Umbilical cord (tissue), 2 donors: ENCODE results near the gene ELMO1. TPM values are rescaled to one million over a fixed set of nuclear protein-coding genes. Genes with fewer than 3 reads are reported as not detected.
A peak's percentile ranks its signal among the peaks of the same experiment; 100 is the strongest.

Experiments used
- DNase-seq: peaks from one replicate; pipeline ENCODE4 v3.0.0-alpha.2; 2015; ENCODE audit warnings: low spot score
- total RNA-seq: library from RNA; depleted of rRNA; stranded (reverse); fragments of >200 nt; gene quantifications from one replicate; pipeline ENCODE4 v1.2.3, GENCODE V29; 2014; ENCODE audit warnings: low replicate concordance; ENCODE audit not compliant: insufficient read depth

The ELMO1 gene
- total RNA-seq, 1 donor from 2014 or later: 69.6 TPM

DNA sequence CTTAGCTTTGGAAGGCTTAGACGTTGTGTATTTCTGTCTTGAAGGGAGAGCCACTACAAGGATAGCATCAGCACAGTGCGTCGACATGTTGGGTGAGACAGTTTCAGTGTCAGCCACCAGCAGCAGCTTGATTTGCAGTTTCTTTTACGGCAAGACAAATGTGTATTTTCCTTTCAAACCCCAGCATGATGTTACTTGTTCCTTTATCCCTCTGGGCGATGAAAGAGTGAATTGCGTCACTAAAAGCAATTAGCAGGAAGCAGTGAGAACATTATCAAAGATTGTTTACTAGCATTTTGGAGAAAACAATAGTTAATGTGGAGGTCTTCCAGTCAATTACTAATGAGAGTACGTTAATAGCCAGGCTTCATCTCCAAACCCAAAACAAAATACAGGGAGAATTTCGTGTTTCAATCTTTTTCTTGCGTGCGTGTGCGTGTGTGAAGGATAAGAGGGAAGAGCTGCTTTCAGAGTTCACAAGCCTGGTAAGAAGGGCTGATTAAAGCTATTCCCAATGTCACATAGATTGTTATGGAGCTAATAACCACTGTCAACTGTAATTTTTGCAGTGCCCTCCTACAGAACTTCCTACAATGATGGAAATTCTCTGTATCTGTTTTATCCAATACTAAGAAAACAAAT is 567.3 kb downstream of the ELMO1 start:
- peak; percentile 2 for DNase-seq

DNA sequence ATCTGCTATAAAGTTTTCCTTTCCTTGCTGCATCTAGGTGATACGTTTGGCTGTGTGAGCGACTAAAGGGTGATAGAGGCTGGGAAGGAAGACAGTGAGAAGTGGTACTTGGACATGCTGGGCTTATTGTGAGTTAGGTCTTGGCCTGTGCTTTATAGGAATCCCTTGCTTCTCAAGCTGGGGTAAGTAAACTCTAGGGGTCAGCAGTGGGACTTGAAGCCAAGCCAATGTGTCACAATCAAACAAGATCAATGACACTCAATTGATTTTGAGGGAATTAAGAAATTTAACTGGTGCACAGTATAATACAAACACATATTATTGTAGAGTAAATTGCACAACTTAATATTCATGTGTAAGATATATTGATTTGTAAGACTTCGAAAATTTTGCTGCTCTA is 568.6 kb downstream of the ELMO1 start:
- no peak for DNase-seq

DNA sequence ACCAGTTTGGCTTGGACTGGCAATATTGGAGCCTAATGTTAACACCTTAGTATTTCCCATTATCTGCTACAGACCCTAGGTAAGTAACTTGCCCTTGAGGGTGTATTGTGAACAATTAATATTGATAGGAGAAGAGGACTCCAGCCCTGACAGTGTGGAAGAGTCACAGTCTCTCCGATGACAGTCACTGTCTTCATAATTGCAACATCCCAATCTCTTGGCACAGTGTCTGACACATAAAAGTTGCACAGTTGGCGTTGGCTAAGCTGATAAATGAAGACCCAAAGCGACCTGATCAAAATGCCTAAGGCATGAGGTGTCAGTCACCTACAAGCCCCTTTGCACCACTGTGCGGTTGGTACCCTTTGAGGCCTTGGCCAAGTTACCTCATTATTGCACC is 569.6 kb downstream of the ELMO1 start:
- no peak for DNase-seq

DNA sequence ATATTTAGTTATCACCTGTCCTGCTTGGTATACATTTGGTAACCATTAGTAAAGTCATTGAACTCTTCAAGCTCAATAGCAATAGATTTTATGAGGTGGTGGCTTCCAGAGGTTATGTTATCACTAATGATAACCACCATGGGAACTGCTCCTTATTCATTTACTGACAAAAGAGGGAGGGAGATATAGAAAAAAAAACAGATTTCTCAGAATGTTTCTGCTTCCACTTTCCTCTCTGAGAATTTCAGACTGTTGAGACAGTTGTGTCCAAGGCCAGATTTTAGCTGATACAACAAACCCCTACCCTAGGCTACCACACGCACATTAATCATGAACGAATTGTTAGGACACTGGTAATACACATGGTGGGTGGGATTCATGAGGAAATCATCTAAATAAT is 570.4 kb downstream of the ELMO1 start:
- no peak for DNase-seq

DNA sequence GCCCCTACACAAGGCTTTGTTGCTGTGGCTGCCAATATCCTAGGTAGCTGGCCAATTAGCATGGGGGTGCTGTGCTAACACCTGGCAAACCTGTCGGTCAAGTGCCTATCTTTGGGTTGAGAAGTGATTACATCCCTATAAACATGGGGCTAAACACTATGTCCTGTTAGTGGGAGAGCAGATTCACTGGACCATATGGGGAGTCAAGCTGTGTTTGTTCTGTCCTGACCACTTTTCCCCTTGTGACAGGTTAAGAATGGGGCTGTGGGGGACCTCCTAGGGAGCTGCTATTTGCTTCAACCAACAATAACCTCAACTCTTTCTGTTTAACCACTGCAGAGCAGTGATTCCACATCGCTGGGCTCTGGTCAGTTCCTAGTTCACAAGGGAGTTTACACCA is 572.9 kb downstream of the ELMO1 start:
- DNase-seq: no peak

DNA sequence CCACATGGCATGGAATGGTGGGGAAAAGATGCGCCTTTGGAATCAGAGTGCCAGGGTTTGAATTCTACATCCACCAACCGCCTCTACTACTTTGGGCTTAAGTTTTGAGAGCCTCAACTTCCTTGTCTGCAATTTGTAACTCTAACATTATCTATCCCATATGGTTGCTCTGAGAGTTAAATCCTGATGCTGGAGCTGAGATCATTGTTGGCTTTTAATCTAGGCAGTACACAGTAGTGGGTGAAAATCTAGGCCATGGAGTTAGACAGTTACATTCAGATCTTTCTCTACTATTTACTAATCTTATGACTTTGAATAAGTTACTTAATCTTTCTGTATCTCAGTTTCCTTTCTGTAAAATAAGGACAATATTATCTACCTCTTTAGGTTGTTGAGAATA is 574.6 kb downstream of the ELMO1 start:
- DNase-seq: no peak

DNA sequence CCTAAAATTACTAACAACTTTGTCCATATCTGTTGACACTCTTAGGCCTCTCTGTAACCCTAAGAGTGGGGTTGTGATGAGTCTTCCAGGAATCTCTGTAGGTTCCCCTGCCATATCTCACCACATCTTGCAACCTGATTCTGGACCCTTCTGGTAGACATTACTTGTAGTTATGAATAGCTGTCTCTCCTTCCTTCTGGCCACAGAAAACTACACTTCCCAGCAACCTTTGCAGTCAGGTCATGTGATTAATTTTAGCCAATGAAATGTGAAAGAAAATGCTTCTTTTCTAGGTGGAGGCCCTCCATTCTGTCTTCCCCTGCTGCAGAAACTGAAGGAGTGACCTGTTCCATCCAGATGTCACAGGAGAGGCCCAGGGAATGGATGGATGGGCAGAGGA is 576.8 kb downstream of the ELMO1 start:
- no peak for DNase-seq

DNA sequence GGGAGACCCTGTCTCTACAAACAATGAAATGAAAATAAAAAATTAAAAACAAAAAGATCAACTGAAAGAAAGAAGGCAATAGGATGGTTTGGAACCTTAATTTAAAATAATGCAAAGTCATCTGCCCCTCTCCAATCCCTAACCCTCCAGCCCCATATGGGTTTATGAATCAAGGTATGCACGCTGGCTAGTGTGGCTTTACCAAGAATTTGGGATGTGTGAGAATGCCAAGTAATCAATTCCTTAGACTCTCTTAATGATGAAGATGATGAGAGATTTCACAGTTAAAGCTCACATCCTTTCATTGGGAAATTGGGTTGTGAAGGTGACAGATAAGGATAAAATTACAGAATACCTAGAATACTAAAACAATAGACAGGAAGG is 577.3 kb downstream of the ELMO1 start:
- DNase-seq: no peak

DNA sequence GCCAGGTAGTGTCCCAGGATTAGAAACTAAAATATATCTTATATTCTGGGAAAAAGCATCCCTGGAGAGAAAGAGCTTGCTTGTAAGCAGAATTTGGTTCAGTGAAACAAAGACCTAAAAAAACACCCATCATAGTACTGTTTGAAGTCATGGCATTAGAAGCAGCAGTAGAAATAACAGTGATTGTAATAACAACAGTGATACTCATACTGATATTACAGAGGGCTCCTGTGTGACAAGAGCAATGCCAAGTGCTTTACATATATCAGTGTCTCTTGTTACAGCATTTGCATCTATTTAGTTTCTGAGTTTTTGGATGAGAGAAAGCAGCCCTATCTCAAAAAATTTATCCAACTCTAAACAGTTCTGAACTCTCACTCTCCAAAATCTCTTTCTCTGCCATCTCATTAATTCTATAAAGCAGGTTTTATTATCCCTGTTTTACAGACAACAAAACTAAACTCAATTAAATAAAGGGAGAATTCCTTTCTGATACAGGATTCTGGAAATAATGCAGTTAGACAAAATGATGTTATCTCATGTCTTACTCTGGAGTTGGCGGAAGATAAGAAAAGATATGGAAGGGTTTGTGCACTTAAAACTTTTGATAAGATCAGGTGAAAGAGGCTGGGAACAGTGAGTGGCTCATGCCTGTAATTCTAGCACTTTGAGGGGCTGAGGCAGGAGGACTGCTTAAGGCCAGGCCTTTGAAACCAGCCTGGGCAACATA is 577.9 kb downstream of the ELMO1 start:
- no peak for DNase-seq

DNA sequence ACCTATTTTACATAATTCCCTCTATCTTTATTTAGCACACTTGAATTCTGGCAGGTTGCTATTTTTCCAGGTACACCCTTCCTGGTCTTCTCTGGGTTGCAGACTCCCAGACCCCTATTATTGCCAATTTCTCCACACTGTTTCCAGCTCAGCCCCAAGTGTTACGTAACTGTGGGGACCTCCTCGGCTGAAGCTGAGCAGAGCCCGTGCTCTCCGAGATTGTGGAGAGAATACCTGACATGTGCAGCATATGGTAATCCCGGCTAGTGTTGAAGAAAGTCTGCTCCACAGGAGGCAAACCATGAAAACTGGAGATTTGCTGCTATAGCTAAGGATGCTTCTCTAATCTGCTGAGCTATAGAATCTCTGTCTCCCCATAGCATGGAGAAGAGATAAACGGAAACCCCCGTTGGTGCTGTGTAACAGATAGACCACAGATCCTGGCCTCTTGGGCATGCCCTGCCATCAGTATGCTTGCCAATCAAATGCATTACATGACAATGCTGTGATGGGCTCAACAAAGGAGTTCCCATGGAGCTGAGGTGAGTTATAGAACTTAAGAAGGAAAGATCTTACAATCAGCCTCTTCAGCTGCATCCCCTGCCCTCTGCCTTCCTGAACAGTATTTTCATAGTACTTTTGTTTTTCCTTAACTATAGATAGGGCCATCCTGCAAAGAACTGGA is 579.8 kb downstream of the ELMO1 start:
- DNase-seq: no peak

DNA sequence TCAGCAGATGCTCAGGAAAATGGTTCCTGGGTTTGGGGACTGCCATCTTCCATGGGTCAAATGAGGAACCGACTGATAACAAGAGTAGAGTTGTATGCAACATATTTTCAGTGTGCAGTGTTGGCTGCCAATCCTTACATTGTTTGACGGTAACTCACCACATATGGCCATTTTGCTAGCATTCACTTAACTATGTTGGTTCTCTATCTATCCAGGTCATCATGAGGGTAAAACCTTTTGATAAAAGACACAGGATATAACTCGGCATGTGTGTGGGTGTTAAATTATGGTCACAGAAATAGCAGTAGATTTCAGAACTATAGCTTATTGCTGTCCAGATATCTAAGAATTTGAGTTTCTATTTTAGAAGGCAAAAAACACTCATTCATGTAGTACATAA is 583.6 kb downstream of the ELMO1 start:
- no peak for DNase-seq

DNA sequence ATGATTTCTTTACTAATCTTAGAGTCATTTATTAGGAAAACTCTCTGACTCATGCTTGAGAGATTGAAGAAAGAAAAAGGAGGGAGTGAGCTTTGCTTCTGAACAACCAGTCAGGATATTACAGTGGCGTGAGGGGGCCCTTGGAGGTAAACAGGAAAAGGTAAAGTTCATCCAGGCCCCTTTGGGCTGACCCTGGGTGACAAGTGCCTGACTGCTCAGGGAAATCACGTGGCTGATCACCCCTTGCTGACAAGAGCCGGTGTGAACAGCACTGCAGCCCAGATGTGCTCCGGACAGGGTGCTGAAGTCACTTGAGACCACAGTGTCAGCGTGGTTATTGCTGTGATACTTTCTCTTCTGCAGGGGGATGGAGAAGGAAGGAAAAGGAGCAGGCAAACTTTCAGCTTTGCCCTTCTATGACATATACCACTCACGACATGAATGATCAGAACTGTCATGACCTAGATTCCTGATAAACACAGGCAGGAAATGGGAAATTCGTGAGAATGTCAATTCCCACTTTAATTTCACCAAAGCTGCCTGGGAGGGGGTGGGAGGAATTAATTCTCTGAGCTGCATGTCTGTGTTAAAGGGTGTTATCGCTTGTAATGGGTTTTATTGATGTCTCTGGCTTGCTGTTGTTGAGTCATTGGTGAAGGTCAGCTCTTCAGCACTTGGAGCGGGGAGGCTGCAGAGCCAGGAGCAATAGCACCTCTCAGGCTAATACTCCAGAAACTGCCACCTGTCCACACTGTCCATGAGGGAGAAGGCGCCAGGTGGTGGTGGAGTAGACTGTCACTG is 584.6 kb downstream of the ELMO1 start:
- no peak for DNase-seq

DNA sequence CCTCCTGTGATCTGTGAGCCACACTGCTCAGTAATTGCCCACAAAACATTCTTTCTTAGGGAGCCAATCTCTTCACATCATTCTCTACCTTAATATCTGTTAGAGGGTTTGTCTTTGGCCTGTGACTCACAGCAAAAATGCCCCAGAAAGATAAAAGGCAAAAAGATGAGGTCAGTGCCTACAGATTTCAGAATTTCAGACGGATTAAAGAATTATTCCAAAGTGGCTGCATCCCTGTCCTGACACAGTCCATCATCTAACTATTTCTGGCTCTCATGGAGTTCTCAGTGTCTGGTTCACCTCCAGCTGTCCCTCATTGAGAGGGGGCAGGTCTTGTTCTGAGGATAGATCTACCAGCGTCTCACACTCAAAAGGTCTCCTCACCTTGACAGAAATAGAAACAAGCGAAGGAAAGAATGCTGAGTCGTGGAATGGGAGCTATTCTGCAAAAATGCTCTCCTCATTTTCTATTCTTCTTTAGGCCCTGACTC is 585.8 kb downstream of the ELMO1 start:
- no peak for DNase-seq

DNA sequence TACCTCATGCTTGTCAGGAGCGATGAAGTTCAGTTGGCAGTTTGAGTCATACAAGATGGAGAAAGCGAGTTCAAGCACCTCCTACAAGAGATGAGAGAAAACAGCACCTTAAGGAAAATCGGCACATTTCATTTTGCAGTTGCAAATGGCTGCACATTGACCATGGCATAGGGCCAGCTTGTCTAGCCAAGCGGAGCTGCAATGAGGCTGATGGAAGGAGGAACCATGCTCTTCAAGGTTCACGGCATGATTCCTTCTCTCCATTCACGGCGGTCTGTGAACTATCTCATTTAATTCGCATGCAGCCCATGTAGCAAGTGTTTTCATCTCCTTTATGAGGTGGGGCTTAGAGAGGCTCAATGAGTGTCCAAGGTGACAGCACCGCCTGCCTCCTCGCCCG is 587.0 kb downstream of the ELMO1 start:
- DNase-seq: no peak

DNA sequence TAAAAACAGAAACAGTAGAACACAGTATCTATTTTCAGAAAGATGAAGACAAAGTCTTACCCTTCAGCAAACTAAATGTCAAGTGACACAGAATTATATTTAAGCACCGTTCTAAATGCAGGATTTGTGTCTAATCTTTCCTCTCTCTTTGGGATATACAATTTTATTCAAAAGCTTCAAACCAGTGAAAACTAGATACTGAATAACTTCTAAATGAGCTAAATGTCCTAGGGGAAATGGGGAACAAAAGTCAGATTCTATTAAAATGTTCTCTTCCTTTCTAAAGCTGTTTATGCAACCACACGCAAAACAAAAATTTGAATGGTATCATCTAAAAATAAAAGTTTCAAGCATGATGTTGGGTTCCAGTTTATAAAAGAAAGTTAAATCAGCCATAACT is 588.0 kb downstream of the ELMO1 start:
- DNase-seq: peak; percentile 11

DNA sequence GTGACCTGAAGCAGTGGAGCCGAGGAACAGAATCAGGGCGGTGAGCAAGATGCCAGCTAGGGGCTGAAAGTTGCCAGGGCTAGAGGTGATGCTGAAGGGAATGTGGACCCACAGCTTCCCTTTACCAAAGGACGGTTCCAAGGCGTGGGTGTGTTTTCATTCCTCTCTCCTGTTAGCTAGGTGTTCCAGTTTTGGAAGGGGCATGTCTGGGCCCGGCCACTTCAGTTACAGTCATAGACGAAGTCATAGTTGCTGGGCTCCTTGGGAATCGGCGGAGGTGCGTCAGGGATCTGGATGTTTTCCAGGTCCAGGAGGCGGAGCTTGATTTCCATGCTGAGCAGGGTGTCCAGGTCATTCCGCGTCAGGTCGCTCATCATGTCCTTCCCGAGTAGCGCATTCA is 593.3 kb downstream of the ELMO1 start:
- no peak for DNase-seq

DNA sequence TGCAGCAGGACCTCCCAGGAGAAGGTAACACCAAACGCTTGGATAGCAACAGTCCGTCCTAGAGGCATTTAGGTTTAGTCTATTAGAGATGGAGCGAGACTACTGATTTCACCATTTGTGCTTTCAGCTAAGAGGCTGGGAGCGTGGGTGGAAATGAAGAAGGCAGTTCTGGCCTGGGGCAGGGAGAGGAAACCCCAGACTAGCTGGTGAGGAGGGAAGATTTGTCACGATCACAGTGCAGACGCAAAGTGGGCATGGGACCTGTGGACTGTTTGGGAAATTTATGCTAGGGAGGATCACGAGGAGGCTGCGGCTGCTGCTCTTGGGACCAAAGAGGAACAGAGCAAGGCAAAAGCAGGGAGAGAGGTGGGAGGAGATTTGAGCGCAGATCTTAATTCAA is 594.0 kb downstream of the ELMO1 start:
- no peak for DNase-seq

DNA sequence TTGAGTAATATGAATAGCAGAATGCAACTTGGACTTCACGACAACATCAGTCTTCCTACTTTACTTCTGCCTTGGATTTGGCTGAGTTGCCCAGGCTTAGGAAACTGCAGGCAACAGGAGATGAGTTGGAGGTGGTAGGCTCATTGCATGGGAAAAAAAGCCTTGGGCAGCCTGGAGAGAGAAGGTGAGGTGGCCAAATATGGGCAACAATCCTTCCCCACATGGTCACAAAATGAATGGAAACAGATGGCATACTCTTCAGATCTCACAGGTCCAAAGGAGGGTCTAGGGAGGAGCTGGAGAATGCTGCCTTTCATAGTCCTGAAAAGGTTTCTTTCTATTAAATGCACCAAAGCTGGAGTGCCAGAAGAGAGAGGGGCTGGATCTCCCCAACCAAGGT is 595.7 kb downstream of the ELMO1 start:
- no peak for DNase-seq

DNA sequence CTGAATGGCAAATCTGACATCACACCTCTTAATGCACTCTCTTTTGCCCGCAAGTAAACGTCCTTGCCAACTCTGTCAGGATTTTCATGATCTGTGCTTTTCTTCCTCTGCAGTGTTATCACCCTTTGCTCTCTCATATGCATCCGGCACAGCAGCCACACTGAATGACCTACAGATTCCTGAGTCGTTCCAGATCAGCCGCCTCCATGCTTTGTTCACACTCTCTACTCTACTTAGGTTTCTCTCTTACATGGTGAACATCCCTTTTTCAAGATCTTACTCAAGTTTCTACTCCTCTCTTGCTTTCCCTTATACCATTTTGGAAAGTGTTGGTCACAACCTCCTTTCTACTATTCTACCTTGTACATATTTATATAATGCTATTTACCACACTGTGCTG is 596.6 kb downstream of the ELMO1 start:
- no peak for DNase-seq

DNA sequence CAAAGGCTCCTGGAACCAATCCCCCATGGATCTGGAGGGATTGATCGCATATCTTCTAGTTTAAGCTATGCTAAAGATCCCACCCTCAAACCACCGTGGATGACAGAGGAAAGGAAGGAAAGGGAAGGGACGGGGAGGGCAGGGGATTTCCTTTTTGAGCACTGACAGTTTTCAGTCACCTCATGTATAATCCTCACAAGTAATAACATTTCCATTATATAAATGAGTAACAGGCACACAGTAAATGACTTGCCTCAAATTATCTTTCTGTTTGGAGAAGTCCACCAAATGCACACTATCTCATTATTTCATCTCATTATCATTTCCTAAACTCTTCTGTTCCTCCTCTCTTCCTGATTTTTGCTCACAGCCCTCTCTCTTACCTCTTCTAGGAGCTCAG is 597.3 kb downstream of the ELMO1 start:
- no peak for DNase-seq

DNA sequence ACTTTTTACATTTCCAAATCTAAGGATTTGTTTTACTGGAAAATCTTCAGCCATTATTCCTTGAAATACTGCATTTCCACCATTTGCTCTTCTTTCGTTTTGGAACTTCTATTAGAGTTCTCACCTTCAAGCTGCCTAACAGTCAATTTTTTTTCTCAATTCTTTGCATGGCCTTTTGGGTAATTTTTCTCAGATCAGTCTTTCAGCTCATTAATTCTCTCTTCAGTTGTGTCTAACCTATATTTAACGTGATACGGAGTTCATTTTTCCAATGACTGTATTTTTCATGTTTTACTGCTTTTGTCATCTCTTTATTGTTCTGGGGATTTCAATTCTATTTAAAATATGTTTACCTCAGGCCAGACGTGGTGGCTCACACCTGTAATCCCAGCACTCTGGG is 600.7 kb downstream of the ELMO1 start:
- no peak for DNase-seq

DNA sequence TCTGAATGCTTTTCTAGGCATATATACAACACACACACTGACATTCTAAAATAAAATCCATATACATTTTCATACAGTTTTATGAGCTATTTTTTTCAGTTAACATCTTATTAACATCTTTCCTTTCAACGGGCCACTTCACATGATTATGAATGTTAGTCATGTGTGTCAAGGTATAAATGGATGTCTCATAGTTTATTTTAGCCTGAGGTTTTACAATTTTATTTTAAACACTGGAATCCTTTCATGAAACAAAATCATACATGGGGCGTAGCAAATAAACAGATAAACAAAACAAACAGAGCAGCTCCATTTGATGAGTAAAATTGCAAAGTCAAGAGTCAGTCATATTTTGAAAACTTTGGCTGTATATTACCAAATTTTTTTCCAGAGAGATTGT is 604.3 kb downstream of the ELMO1 start:
- DNase-seq: no peak
